Measurements from ENCODE around the gene CXCL14.

The CXCL14 gene

DNA sequence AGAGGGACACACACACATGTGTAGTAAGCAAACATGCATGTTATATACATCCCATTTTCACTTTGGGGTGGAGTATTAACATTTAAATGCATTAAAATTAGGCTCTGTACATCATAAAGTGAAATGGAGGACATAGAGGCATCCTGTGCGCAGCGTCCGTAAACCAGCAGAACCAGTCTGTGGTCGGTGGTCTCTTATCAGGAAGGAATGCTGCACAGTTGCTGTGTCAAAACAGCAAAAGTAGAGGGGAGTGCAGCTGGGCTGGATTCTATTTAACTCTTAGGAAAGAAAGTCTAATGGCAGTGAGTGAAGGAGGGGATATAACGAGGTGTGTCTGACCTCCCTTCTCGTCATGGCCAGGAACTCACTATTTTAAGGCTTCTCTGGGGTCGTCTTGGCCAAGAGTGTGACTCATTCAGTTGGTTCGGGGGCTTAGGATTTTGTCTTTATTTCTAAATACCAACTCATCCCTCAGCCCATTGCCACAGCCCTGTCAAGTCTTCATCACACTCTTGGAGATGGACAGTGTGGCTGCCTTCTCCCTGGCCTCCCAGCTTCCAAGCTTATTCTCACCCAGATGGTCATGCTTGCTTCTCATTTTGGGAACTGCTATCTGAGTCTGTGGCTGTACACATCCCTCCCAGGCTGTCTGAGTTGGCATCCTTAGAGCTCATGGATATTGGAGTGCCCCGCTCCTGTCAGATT, 20.1 kb upstream of the CXCL14 start:
- in situ Hi-C loops (cut with MboI; ENCODE audit: low sequenced_read_pairs) = no loop called here

DNA sequence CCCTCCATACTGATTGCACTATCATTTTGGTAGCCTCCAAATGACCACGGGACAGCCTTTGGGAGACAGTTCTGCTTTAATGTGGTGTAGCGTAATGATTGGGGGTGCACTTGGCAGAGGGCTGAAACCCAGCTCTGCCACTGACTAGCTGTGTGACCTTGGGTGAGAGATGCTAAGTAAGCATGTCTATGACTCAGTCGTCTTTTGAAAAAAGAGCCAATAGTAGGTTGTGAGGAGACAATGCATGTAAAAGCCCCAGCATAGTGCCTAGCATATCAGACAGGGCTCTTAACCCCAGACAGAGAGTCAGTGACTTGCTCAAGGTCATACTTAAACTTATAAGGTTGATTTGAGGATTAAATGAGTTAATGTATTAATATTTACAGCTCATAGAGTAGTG, 18.0 kb upstream of the CXCL14 start:
- in situ Hi-C loops (cut with MboI; ENCODE audit: low sequenced_read_pairs) = no loop called here

DNA sequence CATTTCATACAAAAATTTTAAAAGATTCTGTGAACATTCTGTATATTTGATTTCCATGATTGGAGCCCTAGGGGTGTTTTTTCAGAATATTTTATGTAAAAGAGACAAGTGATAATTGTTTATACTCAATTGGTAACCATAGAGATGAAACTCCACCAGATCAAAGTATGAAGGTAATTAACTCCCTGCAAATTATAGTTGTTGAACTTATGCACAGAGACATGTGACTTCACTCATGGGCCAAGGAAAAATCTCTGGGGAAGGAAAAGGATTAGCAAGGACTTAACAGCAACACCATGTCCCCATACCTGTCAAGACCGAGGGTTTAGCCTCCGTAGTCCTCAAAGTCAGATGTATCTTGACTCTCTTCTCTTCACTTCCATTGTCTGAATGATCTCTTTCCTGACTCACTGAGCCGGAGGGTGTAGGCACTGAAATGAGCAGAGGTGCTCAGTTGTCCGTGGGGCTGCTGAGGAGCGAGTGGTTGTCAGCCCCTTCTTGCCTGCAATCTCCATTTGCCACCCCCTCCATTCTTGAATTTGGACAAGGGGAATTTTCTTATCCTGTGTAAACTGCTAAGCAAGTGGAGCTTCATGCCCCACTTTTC, 17.5 kb upstream of the CXCL14 start:
- in situ Hi-C loops (cut with MboI; ENCODE audit: low sequenced_read_pairs) = no loop called here

DNA sequence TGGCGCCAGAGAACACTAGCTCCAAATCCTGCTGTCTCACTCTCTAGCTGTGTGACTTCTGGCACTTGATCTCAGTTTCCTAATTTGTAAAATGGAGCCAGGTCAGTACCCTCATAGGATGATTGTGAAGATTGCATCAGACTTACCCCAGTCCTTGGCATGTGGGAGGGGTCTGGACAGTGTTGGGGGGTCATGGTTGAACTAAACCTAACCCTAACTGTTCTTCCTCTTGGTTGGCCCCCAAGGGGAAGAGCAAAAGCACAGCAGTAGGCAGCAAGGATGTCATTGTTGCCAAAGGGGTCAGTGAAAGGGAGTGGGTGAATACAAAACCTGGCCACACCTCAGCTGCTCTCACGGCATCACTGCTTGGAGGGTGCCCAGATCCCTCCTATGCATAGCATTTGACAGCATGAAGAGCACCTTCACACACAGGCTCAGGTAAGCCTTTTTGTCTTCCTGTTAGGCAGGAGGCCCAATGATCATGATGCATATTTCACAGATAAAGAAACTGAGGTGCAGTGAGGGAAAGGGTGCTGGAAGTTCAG, 15.7 kb upstream of the CXCL14 start:
- in situ Hi-C loops (cut with MboI; ENCODE audit: low sequenced_read_pairs) = no loop called here

DNA sequence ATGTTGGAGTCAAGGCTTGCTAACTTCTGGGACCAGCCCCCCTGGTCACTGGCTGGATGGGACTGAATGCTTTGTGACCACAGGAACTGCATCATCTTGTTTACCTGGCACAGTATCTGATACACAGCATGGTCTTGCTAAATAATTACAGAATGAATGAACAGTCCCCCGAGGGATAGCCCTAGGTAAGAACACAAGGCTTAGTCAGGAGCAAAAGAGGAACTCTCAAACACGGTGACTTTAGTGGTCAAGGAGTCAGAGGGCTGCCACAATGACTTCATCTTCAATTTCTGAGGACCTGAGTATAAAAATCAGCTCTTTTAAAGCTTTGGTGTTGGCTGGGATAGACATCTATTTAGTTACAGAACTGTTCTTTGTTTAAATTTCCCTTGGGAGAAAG, 15.1 kb upstream of the CXCL14 start:
- in situ Hi-C loops (cut with MboI; ENCODE audit: low sequenced_read_pairs) = no loop called here

DNA sequence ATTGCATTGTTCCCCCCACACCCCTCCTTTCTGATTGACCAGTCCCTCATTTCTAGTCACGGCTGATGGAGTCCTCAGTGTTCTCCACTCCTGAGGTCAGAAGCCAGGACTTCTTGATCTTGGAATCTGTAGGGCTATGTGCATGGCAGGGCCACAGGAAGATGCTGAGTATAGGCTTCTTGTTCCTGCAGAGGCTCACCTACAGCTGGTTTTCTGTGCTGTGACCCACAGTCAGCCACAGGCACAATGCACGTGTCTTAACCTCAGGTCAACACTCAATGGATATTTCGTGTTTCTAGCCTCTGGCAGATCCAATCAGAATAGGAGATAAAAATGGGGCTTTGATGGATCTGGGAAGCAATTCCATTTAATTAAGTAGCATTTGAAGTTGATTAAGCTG, 14.3 kb upstream of the CXCL14 start:
- in situ Hi-C loops (cut with MboI; ENCODE audit: low sequenced_read_pairs) = no loop called here

DNA sequence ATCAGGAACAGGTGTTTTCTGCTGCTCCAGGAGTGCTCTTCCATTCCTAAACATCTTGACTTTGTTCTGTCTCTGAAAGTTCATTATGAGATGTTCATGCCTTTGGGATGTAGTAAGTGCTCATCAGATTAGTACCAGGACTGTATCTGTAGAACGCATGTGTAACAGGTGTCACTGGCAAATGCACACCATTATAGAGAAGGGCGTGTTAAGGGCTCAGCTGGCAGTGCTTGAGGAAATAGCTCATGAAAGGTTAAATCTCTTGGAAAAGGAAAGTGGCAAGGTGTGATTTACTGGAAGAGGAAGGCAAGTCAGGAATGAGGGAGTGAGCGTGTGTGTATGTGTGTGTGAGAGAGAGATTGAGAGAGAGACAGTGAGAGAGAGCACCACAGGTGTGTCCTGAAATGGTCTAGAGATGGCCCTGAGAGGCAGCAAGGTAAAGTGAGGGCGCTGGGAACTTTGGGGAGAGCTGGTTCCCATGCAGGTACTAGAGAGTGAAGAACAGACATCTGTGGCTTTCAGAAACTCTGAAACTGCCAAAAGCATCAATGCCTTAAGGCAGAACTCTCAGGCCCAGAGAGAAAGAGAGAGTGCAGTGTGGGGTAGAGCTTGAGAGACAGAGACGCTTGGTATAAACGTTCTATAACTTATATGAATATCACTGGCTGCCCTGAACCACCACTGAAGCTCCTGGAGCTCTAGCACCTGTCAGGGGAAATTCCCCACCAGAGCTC, 13.7 kb upstream of the CXCL14 start:
- in situ Hi-C loops (cut with MboI; ENCODE audit: low sequenced_read_pairs) = no loop called here

DNA sequence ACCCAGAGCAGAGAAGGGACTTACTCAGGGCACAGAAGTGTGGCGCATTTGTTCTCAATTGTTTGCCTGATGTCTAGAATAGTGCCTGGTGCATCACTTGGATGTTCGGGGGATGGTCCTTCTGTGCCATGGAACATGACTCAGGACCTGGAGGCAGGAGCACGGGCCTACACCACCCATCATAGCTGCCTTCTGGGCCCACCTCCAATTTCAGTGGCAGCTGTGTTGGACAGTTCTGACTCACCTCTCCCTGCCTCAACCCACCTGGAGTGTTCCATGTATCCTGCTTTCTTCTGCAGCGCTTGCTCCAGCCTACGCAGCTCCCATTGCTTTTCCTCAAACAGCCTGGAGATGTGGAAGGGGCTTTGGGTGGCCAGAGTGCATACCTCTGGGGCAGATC, 12.5 kb upstream of the CXCL14 start:
- in situ Hi-C loops (cut with MboI; ENCODE audit: low sequenced_read_pairs) = no loop called here

DNA sequence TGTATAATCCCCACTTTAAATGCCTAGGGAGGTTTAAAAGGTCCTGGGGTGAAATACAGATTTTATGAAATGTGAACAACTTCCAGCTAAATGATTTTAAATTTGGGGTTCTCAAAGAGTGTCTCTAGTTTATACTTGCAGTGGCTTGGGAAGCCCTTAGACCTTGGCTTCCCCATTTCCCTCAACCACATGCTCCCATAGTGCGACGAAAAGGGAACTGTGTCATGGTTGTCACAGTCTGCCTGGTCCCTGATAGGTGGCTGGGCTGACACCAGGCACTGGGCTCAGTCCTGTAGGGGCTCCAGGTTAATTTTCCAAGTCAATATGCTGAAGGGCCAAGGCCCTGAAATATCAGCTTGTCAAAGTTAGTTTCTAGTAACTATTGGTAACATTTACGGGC, 10.4 kb upstream of the CXCL14 start:
- in situ Hi-C loops (cut with MboI; ENCODE audit: low sequenced_read_pairs) = no loop called here

DNA sequence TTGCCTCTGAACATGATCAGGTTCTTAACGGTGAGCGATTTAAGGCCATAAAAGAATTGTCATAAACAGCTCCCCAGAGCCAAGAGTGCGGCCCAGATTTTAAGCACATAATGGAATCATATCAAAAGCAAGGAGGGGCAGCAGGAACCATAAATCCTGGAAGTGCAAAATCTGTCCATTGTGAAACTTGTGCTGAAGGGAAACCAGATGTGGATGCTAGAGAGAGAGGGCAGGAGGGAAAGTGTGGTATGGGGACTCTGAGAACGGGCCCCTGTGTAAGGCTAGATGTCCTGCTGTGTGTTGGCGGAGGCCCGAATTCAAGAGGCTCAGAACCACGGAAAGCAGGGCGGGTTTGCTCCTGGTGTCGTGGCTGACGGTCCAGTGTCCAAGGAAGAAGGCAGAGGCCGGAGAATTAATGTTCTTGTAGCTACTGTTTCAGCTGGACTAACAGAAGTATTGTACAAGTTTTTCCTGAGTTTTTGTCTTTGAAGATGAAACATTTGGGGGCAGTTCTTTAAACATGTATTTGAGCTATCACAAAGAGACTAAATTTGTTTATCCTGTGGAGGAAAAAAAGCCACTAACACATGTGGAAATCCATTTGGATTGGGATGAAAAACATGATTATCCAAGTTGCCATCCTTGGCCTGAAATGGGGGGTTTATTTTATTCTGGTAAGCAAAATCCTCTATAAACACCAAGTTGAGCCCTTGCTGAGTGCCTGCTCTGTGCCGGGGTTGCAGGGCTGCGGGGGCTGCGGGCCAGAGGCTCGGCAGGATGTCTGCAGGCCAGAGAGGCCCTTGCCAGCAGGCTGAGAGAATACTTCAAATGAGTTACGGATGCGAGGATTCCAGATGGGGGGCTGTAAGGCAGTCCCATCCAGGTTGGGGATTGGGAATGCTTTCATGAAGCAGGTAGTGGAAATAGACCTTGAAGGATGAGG, 9.2 kb upstream of the CXCL14 start:
- in situ Hi-C loops (cut with MboI; ENCODE audit: low sequenced_read_pairs) = no loop called here

DNA sequence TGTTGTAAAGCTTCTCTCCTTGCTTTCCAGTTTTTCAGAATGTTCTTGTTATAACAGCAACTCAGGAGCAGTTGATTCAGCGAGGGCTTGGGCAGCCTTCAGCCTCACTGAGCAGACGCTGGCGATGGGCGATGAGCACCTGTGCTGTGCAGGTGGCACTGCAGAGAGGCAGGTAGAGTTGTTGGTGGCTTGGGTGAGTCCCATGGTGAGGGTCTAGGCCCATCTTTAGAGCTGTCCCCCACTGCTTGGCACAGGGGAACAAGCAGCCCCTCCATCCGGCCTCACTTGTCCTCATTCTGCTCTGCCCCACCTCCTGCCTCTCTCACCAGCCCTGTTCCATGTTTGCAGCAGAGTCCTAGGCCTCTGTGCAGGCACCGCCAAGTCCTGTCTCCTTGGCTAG, 6.1 kb upstream of the CXCL14 start:
- in situ Hi-C loops (cut with MboI; ENCODE audit: low sequenced_read_pairs) = no loop called here

DNA sequence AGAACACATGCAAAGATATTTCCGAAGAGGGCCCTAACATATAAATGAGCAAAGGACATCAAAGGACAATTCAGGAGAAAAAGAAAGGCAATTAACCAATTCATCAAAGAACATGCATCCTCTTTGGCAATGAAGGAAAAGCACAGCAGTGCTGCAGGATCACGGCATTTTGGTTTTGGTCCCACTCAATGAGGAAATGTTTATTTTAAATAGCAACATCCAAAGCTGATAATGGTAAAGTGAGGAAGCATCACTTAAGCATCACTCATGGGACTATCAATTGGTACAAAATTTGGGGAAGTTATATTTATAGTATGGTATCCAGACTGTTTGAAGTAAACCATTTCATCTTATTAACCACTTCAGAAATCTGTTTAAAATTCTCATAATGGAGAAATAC, 5.5 kb upstream of the CXCL14 start:
- in situ Hi-C loops (cut with MboI; ENCODE audit: low sequenced_read_pairs) = no loop called here

DNA sequence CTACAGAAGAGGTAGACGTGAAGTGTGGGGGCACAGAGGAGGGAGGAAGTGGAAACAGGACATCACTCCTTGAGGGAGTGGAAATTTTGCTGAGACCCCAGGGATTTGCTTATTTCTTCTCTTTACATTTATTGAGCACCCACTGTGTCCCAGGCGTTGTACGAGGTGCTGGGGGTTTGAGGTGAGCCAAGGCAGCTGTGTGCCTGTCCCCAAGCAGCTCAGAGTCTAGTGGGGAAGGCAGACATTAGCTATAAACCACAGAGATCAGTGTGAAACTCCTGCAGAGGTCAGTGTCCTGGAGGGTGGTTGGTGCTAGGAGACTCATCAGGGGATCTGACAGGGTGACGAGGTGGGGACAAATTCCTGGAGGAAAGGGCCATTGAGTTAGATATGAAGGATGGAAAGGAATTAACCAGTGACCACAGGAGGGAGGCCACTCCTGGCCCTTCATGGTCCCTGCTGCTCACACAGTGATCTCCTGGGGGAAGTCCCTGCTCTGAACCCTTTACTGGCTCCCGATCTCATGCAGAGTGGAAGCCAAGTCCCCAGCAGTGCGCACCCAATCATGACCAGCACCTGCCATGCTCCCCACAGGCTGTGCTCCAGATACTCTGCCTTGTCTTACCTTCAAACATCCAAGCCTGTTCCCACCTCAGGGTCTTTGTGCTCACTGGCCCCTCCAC, 3.4 kb upstream of the CXCL14 start:
- in situ Hi-C loops (cut with MboI; ENCODE audit: low sequenced_read_pairs) = no loop called here

DNA sequence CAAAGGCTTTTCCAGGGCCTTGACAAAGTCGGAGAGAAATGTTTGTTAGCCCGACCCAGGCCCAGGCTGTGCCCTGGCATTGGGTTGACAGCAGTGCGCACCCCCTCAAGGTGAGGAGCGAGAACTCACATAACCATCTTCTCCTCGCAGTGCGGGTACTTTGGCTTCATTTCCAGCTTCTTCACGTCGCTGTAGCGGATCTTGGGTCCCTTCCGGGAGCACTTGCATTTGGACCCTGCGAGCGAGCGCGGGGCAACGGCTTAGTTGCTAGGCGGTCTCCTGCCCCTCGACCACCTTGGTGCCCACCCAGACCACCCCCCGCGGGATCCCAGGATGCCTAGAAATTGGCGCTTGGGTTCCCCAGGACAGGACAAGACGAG, 496 bp downstream of the CXCL14 start:
- in situ Hi-C loops (cut with MboI; ENCODE audit: low sequenced_read_pairs) = no loop called here

DNA sequence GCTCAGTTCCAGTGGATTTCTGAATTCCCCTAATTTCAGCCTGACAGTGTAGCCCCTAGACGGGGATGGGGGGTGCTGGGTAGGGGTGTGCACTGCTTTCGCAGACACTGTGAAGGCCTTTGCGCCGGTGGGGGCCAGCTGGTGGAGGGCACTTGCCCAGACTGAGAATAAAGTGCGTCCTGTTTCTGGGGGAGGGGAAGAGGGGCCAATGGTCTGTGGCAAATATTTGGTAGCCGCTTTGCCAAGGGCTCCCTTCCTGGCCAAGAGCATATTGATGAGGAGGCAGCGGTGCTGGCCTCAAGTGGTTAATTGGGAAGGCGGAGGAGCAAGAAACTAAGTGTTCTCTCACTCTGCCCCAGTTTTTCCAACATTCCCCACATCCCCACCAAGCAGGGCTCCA, 1.4 kb downstream of the CXCL14 start:
- in situ Hi-C loops (cut with MboI; ENCODE audit: low sequenced_read_pairs) = no loop called here

DNA sequence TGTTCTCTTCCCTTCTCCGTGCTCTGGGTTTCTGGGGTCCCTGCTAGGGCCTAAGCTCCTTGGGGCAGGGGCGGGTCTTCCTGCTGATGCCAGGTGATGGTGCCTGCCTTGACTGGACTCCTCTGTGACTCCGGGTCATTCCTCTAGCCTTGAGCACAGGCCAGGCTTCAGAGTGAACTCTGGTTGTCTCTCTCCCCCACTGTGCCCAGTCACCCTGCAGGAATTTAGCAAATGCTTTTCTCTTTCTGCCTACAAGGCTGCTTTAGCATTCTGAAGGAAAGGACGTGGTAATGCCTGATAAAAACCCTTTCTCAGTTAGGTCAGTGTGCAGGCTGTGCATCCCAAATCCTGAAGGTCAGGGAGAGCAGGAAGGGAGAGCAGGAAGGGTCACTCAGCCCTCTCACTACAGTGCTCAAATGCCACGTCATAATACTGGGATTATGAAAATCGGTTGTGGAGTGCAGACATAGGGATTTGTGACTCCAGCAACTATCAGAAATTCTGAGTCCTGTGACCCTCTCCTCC, 2.7 kb downstream of the CXCL14 start:
- in situ Hi-C loops (cut with MboI; ENCODE audit: low sequenced_read_pairs) = no loop called here

DNA sequence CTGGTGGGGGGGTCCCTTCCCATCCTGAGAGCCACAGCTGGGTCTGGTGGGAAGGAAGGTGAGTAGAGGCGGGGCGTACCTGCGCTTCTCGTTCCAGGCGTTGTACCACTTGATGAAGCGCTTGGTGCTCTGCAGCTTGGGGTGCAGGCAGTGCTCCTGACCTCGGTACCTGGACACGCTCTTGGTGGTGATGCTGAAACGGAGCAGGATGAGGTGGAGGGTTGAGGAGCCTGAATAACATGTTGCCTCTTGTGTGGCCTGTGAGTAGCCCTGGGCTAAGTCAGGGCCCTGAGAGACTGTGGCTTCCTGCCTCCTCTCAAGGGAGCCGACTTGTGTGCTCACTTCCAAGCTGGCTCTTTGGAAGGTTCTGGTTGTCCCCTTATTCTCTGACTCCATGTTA, 4.3 kb downstream of the CXCL14 start:
- in situ Hi-C loops (cut with MboI; ENCODE audit: low sequenced_read_pairs) = no loop called here

DNA sequence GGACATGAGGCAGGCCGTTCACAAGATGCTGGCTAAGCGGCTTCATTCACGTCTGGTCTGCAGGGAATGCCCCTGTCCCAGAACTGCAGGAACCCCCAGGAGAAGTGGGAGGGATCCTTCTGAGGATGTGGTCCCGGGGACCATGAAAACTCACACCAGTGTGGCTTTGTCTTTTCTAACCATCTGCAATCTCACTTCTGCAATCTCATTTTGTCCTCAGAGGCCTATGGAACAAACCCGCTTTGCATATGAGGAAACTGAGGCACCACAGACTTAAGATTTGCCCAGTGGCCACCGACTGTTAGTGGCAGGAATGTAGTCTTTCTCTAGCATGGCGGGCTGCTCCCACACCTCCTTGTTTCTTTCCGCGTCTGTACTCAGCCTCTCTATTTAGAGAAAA, 6.9 kb downstream of the CXCL14 start:
- in situ Hi-C loops (cut with MboI; ENCODE audit: low sequenced_read_pairs) = no loop called here

DNA sequence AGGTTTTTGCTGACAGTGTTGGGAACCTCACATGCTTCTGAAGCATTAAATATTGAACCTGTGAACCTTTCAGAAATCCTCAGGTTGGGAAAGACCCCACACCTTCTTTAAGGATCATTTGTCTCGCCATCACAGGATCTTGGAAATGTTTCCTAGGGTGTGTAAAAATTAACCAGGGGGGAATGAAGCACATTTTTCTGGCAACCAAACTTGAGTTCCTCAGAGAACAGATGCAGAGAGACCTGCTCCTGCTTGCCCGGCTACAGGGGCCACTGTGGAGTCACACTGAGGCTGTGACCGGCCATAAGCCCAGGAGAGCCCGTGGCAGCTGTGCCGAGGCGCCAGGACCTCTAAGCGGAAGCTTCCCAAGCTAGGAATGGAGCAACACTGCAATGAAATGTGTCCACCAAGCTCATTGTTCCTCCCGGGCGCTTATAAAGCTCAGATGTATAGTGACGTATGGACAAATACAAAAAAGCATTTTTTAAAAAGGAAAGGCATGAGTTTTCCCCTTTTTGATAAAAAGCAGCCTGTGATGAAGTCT, 7.7 kb downstream of the CXCL14 start:
- in situ Hi-C loops (cut with MboI; ENCODE audit: low sequenced_read_pairs) = no loop called here

DNA sequence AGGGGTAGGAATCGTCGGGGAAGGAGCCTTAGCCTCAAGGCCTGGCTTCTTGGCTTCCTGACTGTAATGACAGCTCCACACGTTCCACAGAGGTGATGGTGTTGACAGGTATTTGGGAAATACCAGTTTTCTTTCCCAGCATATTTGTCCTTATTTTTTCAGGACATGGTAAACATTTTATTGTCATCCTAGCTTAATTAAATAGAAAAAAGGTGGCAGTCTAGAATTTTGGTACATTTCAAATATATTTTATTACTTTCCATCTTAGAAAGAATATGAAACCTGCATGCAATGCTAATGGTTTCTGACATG, 8.4 kb downstream of the CXCL14 start:
- in situ Hi-C loops (cut with MboI; ENCODE audit: low sequenced_read_pairs) = no loop called here
